ENCODE measurements around the gene LMX1B.
"Not testable (repeated sequence)": the region's sequence is repeated elsewhere in the genome, so short reads cannot be mapped to it uniquely, and the experiment has no call there.

Gene LMX1B

GRCh38 chr9:126633881-126634558 is 20.3 kb downstream of the LMX1B start:
- no peak for DNase-seq (ENCODE audit: low read depth in 2 of 2)

- DNase-seq (ENCODE audit: low read depth in 2 of 2): no peak
These were observed 21.3 kb downstream of the LMX1B start for GRCh38 chr9:126635061-126635460.

GRCh38 chr9:126635661-126636439 is 22.1 kb downstream of the LMX1B start:
- no peak for DNase-seq (ENCODE audit: low read depth in 2 of 2)

- DNase-seq (ENCODE audit: low read depth in 2 of 2): no peak
These were observed 23.5 kb downstream of the LMX1B start for GRCh38 chr9:126636983-126637798.

- DNase-seq (ENCODE audit: low read depth in 2 of 2): no peak
These were observed 24.9 kb downstream of the LMX1B start for GRCh38 chr9:126638571-126639132.

GRCh38 chr9:126639318-126640000 is 25.7 kb downstream of the LMX1B start:
- no peak for DNase-seq (ENCODE audit: low read depth in 2 of 2)

- no peak for DNase-seq (ENCODE audit: low read depth in 2 of 2)
These were observed 27.6 kb downstream of the LMX1B start for GRCh38 chr9:126641118-126641851.

- no peak for DNase-seq (ENCODE audit: low read depth in 2 of 2)
These were observed 28.4 kb downstream of the LMX1B start for GRCh38 chr9:126642010-126642744.

- no peak for DNase-seq (ENCODE audit: low read depth in 2 of 2)
These were observed 29.1 kb downstream of the LMX1B start for GRCh38 chr9:126642839-126643238.

GRCh38 chr9:126643945-126644527 is 30.3 kb downstream of the LMX1B start:
- DNase-seq (ENCODE audit: low read depth in 2 of 2): no peak

GRCh38 chr9:126646162-126646561 is 32.4 kb downstream of the LMX1B start:
- DNase-seq (ENCODE audit: low read depth in 2 of 2): no peak

- no peak for DNase-seq (ENCODE audit: low read depth in 2 of 2)
These were observed 34.1 kb downstream of the LMX1B start for GRCh38 chr9:126647585-126648411.

- DNase-seq (ENCODE audit: low read depth in 2 of 2): no peak
These were observed 35.7 kb downstream of the LMX1B start for GRCh38 chr9:126649477-126649876.

- no peak for DNase-seq (ENCODE audit: low read depth in 2 of 2)
These were observed 36.9 kb downstream of the LMX1B start for GRCh38 chr9:126650404-126651341.

- DNase-seq (ENCODE audit: low read depth in 2 of 2): no peak
These were observed 38.4 kb downstream of the LMX1B start for GRCh38 chr9:126652140-126652582.

GRCh38 chr9:126654124-126654523 is 40.4 kb downstream of the LMX1B start:
- DNase-seq (ENCODE audit: low read depth in 2 of 2): no peak

GRCh38 chr9:126656214-126656613 is 42.5 kb downstream of the LMX1B start:
- DNase-seq (ENCODE audit: low read depth in 2 of 2): not testable (repeated sequence)
